M059J (cell line): ENCODE data around the gene GNGT1. TPM values are rescaled to one million over a fixed set of nuclear protein-coding genes. Genes with fewer than 3 reads are reported as not detected.
"Not testable (repeated sequence)": the region's sequence is repeated elsewhere in the genome, so short reads cannot be mapped to it uniquely, and the experiment has no call there.

Experiments used
- DNase-seq: peaks from one replicate; pipeline ENCODE4 v3.0.0-alpha.2; 2012; ENCODE audit warnings: low read depth
- total RNA-seq: library from RNA; depleted of rRNA; stranded (reverse); fragments of >200 nt; shearing (Covaris generic); gene quantifications from 2 replicates; pipeline ENCODE4 v1.2.3, GENCODE V29; 2014

The GNGT1 gene
- total RNA-seq, 1 experiment from 2014 or later: not detected

DNA sequence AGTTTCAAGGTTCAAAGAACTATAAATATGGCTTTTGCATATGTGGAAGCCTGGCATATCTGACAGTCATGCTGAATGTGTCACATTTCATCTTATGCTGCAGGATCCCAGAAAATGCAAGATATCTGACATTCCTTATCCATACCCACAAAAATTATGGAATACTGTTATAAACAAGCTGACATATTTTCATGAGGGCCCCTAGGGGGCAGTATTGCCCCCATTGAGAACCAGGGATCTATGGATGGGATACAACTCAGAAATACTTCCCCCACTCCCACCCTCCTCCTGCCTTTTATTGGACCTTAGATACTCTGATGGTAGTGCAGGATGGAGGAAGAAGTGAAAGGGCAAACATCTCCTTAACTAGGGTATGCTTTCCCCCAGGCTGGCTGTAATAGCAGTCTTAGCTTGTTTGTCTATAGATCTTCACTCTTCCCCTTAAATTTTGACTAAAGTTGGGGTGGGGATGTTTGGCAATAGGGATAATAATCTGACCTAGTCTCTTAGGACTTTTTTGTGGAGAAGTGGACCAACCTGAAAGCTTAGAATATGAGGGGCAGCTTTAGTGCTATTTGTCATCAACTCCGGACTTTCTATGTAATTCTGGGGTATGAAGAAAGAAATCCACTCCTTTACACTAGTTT lies 3.5 kb upstream of the GNGT1 start:
- DNase-seq: peak; percentile 64

DNA sequence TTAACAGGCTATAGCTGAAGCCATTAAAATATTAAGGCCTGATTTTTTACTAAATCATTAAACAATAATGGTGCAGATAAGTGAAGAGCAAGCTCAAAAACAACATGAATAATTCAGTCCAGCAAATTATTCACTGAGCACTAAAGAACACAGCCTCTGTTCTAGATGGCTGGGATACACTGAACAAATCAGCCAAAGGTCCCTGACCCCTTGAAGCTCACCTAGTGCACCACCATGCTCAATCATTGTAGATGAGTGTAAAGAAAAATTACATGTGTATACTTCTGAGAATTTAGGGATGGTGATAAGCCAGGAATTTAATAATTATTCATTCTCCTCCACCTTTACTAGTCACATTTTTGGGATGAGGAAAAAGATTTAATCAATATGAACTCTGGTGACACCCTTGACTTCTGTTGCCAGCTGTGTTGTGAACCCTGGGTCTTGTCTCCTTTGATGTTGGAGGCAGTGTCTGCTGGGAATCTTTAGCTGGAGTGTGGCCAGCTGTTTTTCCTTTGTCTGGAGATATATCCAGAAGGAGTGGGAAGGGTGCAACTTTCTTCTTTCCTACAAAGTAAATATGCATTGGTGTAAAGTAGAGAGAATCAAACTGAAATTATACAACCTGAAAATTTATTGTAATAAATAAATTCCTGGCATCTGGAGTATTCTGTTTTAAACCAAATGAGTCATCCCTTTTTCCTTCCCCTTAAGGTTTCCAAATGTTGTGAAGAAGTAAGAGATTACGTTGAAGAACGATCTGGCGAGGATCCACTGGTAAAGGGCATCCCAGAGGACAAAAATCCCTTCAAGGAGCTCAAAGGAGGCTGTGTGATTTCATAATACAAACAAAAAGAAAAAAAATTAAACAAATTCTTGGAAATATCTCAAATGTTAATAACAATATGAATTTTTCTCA lies 4.0 kb downstream of the GNGT1 start:
- DNase-seq: peak; percentile 77

DNA sequence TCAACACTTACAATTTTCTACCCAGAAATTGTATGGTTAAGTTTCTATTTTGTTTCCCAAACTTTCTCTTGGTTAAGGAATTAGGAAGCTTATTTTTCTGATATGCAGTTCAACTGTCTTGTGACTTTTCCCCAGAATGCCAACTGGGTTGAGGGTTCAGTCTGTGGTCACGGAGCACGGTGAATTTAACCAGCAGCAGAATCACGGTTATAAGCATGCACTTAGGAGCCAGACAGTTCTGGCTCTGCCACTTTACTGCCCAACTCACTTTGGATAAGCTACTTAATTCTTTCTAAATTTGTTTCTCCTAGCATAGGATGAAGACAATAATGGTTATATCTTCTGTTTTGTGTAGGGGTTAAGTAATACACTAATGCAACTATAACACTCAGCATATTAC lies 4.9 kb downstream of the GNGT1 start:
- DNase-seq: not testable (repeated sequence)

DNA sequence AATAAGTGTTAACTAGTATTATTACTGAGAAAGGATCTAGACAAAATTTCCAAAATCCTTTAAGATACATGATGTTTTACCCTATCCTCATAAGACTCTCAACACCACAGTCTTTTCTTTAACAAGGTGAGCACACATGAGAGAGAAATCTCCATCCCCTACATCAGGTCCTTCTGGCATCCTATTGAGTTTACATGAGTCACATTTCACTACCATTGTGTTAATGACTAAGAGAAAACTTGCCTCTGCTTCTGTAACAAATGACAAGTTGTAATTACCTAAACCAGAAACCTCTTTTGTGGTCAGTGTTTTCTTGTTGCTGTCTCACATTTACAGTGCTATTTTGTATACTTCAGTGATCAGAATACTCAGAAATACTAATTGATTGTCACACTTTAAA lies 5.3 kb downstream of the GNGT1 start:
- peak; percentile 46 for DNase-seq

DNA sequence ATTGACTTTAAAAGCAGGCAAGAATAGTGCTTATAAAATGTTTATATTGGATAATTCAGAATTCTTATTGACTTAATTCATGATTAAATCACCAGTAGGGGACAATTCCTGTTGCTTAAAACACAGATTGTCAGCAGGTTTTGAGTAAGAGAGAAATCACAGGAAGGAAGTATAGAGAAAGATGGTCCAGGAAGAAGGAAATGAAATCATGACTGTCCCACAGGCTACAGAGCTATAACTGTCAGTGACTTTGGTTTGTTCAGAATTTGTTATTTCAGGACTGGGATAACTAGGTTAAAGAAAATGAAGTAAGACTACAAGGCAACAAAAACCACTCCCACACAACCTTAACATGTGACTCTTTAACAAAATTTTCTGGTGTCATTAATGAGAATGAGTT lies 6.8 kb downstream of the GNGT1 start:
- no peak for DNase-seq

DNA sequence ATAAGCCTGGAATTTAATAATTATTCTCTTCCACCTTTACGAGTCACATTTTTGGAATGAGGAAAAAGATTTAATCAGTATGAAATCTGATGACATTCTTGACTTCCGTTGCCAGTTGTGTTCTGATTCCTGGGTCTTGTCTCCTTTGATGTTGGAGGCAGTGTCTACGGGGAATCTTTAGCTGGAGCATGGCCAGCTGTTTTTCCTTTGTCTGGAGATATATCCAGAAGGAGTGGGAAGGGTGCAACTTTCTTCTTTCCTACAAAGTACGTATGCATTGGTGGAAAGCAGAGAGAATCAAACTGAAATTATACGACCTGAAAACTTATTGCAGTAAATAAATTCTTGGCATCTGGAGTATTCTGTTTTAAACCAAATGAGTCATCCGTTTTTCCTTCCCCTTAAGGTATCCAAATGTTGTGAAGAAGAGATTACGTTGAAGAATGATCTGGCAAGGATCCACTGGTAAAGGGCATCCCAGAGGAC lies 8.3 kb downstream of the GNGT1 start:
- peak; percentile 90 for DNase-seq

DNA sequence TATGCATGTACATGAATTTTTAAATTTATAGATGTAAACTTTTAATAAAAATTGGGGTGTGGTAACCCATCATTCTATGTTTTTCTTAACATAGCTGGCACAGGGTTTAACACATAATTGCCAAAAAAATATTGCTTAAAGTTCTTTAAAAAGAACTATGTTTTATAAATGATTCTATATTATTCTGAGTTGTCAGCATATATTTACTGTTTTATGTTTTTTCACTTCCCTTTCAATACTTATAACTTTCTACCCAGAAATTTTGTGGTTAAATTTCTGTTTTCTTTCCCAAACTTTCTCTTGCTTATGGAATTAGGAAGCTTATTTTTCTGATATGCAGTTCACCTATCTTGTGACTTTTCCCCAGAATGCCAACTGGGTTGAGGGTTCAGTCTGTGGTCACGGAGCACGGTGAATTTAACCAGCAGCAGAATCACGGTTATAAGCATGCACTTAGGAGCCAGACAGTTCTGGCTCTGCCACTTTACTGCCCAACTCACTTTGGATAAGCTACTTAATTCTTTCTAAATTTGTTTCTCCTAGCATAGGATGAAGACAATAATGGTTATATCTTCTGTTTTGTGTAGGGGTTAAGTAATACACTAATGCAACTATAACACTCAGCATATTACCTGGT lies 9.0 kb downstream of the GNGT1 start:
- not testable (repeated sequence) for DNase-seq

DNA sequence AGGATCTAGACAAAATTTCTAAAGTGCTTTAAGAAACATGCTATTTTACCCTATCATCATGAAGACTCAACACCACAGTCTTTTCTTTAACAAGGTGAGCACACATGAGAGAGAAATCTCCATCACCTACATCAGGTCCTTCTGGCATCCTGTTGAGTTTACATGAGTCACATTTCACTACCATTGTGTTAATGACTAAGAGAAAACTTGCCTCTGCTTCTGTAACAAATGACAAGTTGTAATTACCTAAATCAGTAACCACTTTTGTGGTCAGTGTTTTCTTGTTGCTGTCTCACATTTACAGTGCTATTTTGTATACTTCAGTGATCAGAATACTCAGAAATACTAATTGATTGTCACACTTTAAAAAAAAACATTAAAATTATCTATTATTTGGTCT lies 9.5 kb downstream of the GNGT1 start:
- DNase-seq: not testable (repeated sequence)

DNA sequence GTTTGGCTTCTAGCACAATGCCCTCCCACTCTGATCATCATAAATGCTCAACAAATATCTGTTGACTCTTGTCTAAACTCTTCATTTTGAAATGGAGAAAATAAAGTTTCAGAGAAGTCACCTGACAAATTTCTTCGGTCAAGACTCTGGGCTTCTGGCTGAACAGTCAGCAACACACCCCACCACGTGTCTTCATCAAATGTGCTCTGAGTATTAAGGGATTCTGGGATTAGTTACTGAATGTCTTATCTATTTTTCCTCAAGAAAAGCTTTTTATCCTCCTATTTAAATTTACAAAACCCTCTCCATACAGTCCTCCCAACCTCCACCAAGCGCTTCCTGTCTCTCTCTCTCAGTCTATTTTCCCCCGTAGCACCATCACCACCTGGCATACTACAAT lies 9.9 kb downstream of the GNGT1 start:
- not testable (repeated sequence) for DNase-seq

DNA sequence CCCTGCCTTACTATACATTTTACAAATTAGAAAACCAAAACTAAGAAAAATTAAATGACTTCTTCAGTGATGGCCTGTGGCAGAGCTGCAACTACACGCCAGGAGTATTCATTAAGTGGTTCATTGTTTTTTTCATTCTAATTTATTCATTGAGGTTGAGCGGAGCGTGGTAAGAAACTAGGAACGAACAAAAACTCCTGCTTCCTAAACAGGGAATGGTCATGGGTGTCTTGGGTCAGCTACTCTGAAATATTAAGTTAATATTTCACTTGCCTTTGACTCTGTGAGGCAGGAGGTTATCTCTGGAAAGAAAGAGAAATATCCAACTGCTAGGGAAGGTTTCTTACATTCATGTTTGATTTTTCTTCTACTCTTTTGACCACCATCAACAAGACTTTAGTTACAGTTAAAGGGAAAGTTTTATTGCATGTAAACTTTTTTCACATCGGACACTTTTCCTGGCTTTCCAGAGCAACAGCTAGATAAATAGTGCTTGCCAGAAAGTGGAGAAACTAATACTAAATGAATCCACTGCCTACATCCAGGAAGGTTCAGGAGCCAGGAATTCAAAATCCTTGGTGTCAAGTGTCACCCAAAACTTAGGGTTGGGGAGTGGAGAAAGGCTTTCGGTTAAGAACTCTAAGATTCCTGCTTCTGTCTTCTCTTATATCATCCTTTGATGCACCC lies 14.3 kb downstream of the GNGT1 start:
- no peak for DNase-seq

DNA sequence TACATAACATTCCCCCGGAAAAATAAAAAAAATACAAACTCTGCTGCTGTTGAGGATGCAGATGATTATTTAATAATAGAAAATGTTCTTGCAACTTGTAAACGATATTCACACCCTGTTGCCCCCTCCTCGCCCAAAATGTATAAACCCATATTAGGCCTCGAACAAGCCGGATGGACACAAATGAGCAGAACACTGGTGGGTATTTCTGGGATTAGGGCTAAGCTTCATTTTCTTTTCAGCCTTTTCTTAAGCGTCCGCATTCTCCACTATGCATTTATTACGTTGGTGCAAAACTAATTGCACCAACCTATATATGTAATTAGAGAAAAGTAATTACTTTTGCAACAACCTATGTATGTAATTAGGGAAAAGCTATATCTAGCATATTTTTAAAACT lies 14.8 kb downstream of the GNGT1 start:
- DNase-seq: no peak

DNA sequence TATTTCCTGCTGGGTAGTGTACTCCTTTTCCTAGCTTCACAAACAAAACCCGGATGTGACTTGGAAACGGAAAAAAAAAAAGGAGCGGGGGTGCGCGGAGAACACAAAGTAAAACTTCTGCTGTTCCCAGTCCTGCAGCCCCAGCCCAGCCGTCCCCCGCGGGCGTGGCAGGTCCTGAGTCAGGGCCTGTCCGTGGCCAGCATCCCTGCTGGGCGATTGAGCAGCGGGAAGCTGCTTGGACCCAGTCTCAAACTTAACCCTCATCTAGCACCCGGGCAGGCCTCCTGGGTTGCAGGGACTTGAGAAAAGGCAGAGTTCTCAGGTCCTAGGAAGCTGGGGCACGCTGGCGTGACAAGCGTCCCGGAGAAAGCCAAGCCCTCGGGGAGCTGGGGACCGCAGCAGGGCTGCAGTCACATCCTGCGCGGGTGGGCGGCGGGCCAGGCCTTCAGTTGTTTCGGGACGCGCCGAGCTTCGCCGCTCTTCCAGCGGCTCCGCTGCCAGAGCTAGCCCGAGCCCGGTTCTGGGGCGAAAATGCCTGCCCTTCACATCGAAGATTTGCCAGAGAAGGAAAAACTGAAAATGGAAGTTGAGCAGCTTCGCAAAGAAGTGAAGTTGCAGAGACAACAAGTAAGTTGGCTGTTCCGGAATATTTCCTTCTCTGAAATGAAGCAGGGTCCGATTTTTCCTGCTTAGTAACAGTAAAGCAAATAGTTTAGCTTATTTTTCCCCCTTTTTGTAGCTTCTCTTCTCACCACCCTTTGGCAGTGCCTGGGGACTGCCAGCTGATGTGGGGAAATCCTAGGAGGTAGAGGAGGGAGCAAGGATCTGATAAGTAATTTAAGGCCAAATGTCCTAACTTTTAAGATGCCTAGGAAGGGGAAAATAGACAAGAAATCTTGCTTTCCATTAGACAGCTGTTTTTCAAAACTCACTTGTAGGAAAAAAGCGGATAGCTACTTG lies 15.5 kb downstream of the GNGT1 start, which contains the start of gene GNG11:
TSS of gene GNG11 (plus strand) at position 129 of the 960 bp plus-strand sequence. CDS start at position 532, 403 bp downstream.
- peak; percentile 92 for DNase-seq

DNA sequence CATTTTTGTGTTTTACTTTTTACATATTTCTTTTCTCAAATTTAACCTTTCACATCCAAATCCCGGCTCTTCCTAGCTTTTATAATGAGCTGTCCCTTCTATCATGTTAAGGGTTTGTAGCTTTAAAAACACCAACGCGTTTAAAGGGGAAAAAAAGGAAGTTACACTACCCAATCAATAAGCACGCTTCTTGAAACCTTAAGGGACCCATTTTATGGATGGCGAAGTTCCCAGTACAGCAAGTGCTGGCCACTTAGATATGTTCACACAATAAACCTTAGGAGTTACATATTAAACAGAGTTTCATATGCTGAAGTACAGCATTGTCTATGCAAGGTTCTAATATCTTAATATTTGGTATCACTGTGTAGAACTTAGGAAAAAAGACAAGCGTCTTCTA lies 16.9 kb downstream of the GNGT1 start:
- no peak for DNase-seq

DNA sequence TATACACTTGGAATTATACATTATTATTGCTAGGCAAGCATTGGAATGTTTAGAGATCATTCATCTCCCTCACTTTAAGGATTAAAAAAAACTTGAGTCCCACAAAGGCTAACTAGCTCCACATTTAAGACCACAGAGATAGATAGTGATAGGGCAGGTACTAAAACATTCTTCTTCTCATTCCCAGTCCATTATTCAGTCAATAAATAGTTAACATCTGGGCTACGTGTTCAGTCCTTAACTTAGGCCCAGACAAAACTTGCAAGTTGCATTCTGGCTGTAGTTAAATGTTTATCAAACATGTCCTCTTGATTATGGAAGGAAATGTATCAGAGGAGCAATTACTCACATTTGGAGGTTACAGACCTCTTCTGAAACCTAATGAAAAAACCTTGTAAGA lies 17.6 kb downstream of the GNGT1 start:
- no peak for DNase-seq

DNA sequence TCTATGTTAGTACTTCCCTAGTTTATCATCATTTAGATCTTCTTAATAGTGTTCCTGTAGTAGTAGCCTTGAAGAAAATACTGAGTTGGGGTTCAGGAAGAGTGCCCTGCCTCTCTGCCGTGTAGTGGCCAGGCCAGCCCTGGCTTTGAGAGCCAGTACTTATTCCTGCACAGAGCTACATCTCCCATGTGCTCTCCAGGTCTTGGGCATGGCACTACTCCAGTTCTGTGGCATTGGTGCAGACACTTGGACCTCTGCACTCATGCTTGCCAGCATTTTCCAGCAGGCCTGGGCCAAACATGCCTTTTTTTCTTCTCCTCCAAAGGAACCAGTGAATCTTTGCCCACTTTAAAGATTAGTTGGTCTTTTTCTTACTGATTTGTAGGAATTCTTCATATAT lies 20.4 kb downstream of the GNGT1 start:
- no peak for DNase-seq

DNA sequence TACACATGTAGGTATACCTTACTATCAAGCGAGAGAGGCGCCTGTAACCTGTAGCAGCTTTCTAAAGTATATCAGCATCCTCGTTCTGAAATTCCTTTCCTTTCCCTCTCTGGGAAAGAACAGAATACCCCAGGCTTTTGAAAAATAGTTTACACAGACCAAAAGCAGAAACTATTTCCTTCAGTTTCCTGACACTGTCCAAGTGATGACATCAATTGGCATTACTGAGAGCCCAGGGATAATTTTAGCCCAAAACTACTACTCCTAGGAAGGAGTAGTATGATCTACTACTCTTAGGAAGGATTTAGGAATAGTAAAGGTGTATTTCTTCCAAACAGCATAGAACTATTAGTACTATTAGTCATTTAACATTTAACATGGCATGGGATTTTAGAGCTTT lies 21.2 kb downstream of the GNGT1 start:
- DNase-seq: no peak

DNA sequence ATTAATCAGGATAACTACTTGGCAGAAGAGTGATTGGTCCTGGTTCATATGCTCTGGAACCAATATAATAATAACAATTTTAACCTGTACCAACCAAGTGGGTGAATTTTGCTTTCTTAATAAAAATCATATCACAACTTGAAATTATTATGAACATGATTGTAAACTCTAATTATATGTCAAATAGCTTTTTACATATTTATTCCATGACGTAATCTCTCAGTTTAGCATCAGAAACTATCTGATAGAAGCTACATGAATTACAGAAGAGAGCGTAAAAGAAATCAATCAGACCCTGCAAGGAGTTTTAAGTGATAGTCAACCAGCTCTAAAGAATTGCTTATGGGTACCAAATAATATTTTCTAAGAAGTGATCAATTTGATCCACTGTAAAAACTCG lies 25.3 kb downstream of the GNGT1 start:
- DNase-seq: no peak

DNA sequence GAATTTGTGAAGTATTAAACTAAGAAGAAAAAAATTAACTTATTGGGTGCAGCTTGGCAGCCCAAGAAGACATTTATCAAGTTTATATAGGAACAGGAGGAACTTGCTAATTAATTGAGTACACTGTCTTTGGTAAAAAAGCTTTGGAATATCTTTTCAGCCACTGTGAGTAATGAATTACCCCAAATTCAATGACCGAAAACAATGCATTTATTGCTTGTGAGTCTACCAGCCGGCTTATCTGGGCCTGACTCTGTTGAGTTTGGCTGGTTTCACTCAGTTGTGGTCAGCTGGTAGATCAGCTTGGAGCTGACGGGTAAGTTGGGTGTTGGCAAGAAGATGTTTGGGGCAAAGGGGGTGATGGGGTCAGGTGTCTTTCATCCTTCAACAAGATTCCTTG lies 26.8 kb downstream of the GNGT1 start:
- DNase-seq: no peak

DNA sequence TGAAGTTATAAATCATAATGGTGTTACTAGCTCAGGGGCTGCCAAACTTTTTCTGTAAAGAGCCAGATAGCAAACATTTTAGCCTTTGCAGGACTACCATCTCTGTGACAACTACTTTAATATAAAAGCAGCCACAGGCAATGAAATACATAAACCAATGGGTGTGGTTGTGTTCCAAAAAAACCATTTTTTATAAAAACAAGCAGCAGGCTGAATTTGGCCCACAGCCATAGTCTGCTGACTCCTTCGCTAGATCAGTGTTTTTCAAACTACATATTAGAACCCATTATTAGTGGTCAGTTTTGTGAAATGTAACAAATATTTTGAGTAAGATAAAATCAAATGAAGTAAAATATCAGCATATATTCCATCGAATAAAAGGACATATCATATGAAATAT lies 28.7 kb downstream of the GNGT1 start:
- DNase-seq: no peak

DNA sequence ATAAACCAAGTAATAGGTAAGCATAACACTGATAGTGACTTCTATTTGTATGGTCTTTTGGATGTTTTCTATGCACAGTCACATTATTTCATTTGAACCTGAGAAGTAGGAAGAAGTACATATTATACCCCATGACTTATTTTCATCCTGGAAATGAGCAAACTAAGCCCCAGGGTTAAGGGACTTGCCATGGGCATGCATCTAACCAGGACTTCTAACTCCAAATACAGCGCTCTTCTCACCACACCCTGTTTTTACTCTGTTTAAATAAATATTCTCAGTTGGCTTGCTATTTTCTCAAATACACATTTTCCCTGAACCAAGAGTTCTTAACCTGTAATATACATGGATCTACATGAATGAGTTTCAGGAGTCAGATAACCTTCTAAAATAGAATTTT lies 31.5 kb downstream of the GNGT1 start:
- DNase-seq: no peak

DNA sequence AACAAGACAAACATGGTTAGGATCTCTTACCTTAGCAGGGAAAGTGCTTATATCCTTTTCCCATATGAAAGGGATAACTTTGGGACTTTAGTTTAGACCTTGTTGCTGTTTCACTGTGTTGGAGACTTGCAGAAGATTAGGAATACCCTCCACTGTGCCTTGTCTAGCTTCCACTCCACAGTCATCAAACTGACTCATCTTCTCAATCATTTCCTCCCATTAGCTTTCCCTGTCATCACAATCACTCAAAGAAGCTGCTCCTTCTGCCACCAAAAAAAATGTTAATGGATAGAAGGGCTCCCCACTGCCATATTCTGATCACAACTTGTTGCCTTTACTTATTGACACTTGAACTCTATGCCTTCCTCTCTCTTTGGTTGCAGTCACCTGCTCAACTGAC lies 31.9 kb downstream of the GNGT1 start:
- DNase-seq: no peak
